Measurements from ENCODE around the gene ATP11A.

Gene ATP11A

GRCh38 chr13:112689303-112690245 lies at the start of gene ATP11A:
Gene ATP11A (plus strand): TSS chr13:112690038. CDS start chr13:112690417, 379 bp downstream.
- DNase-seq (ENCODE audit: low spot score), result peak; percentile 92

DNA sequence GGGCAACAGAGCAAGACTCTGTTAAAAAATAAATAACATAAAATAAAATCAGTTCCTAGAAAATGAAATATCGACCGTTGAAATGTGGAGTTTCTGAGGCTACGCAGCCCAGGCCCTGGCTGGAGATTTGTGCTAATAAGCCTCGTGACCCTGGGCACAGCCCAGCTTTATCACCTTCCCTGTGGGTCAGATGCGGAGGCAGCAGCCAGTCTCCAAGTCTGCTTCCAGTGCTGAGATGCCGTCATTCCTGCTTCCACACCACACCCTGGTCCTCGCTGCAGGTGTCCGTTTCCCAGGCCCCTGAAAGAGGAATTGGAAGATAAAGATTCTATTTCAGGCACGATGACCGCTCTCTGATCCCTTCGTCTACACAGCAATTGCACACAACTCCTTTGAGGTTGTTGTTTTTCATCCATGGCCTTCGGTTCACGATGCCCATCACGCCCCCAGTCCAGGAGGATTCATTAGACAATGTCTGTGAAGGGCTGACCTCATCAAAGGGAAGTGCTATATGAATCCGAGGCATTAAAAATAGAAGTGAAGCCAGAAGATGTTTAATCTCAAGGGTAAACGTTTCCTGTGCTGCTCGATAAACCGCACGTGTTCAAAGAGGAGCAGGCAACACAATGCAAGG lies 48.3 kb upstream of the ATP11A start:
- no peak for DNase-seq (ENCODE audit: low spot score)

GRCh38 chr13:112642090-112642460 lies 47.8 kb upstream of the ATP11A start:
- DNase-seq (ENCODE audit: low spot score), result no peak

DNA sequence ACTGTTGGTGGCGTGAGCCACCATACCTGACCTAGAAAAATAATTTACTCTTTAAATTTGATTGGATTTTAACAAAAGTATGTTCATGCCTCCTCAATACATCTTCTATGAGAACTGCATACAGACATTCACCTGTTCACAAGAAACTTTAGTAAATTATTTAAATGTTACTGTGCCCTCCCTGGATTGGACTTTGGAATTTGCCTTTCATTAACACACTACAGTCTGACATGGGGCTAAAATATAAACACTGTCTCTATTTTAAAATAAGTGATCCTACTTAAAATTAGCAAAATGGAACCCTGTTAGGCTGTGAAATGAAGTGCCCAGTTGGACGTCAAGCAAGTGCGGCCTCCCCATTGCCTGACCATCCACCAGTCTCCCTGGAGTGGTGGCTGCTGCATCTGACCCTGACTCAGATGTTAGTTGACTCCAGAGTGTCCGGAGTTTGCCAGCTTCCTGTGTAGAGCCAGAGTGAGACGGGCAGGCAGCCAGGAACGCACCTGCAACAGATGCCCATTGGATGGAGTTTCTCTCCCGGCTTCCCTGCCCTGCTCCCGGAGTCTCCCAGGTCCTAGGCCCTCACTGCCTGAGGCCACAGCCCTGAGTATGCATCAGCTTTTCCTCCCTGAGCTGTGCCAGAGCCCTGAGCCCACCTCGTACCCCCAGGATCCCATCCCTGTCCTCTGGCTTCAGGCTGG lies 45.9 kb upstream of the ATP11A start:
- DNase-seq (ENCODE audit: low spot score), result no peak

DNA sequence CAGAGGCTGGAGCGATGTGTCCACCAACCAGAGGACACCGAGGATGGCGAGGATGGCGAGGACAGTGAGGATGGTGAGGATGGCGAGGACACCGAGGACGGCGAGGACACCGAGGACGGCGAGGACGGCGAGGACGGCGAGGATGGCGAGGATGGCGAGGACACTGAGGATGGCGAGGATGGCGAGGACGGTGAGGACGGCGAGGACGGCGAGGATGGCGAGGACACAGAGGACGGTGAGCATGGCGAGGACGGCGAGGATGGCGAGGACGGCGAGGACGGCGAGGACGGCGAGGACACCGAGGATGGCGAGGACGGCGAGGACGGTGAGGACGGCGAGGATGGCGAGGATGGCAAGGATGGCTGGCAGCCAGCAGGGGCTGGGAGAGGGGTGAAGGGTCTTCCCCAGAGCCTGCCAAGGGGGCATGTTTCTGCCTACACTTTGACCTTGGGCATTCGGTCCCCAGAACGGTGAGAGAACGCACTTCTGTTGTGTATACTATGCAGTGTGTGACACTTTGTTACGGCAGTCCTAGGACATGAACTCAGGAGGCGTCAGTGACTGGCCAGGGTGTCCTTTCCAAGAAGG lies 44.4 kb upstream of the ATP11A start:
- no peak for DNase-seq (ENCODE audit: low spot score)

GRCh38 chr13:112647256-112647655 lies 42.6 kb upstream of the ATP11A start:
- DNase-seq (ENCODE audit: low spot score), result no peak

DNA sequence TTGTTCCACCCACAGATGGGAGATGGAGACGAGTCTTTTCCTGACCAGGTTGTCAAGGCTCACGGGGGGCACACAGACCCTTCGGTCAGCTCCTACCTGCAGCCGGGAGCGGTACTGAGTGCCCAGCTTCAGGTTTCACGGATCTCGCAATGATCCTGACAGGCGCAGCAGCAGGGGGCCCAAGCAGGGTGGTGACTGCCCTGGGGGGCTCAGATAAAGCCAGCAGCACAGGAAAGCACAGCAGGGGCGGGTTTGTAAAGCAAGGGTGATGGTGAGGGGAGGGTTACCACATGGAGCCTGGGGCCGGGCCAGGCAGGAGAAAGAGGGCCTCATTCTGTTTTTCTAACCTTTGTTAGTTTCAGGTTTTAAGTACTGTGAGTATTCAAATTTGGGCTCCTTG lies 41.7 kb upstream of the ATP11A start:
- DNase-seq (ENCODE audit: low spot score), result no peak

- no peak for DNase-seq (ENCODE audit: low spot score)
These were observed 40.7 kb upstream of the ATP11A start for GRCh38 chr13:112648966-112649690.

- no peak for DNase-seq (ENCODE audit: low spot score)
These were observed 38.5 kb upstream of the ATP11A start for GRCh38 chr13:112651311-112651710.

- no peak for DNase-seq (ENCODE audit: low spot score)
These were observed 37.9 kb upstream of the ATP11A start for GRCh38 chr13:112651750-112652511.

- DNase-seq (ENCODE audit: low spot score), result no peak
These were observed 37.2 kb upstream of the ATP11A start for GRCh38 chr13:112652512-112653070.

GRCh38 chr13:112653071-112653470 lies 36.8 kb upstream of the ATP11A start:
- DNase-seq (ENCODE audit: low spot score), result no peak

DNA sequence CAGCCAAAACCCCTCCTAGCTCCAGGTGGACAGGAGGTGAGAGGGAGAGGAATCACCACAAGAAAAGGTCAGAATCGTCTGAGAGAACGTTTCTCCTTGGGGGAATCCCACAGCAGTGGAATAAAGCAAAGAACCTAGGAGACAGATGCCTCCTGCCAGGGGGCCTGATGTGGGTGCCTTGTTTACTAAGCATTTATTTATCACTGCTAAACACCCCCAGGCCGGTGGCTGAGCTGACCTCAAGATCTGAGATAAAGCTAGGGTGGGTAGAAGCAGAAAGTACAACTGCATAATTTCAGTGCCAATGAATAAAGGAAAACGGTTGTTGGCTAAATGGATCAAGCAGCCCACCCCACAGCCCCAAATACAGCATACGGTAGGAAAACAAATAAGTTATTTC lies 33.9 kb upstream of the ATP11A start:
- DNase-seq (ENCODE audit: low spot score), result no peak

DNA sequence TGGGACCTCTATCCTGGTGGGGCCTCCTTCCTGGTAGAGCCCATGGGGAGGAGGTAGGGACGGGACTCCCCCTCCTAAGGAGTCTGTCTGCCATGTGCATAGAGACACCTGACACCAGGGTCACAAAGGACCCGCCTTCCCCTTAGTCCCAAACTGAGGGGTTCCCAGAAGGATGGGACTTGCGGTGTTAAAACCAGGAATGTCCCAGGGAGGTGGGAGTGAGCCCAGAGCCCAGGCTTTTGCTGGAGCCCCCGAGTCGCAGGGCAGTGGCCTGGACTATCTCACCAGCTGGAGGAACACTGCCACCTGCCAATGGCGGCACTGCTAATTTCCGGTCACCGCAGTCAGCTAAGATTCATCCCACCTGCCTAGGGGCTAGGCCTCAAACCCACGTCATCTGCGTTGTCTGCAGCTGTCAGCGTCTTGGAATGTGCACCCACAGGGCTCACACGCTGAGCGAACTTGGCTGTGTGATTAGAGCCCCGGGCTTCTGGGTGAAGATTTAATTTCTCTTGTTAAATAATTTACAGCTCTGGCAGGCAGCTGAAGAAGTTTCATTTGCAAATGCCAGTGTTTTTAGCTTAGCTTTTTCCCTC lies 31.9 kb upstream of the ATP11A start:
- no peak for DNase-seq (ENCODE audit: low spot score)

- DNase-seq (ENCODE audit: low spot score), result no peak
These were observed 31.0 kb upstream of the ATP11A start for GRCh38 chr13:112658808-112659207.

- no peak for DNase-seq (ENCODE audit: low spot score)
These were observed 28.5 kb upstream of the ATP11A start for GRCh38 chr13:112661291-112661690.

DNA sequence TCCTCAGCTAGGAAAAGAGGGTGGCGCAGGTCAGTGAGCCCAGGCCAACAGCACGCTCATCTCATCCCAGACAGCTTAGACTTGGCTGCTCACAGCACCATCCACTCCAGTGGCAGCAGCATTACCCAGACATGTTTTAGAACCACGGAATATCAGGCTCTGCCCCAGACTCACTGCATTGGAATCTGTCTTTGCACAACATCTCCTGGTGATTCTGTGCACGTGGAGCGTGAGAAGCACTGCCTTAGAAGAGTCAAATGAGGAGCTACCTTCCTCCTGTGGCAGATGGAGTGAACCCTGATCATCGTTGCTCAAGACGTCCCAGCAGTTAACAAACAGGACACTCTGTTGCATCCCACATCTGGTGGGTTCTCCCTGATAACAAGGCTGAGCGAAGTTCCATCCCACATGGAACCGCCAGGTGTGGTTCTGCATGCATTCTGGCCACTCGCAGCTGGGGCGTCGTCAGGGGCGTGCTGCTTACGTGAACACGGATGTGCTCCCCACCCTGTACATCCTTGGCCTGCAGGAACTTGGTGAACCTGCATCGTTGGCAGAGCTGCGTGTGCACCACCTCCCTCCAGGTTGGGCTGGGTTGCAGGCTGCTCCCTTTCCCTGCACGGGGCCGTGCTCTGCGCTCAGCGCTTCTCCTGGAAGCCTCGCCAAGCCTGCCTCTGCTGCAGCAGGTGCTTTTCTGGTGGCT lies 25.2 kb upstream of the ATP11A start:
- no peak for DNase-seq (ENCODE audit: low spot score)

- DNase-seq (ENCODE audit: low spot score), result no peak
These were observed 20.9 kb upstream of the ATP11A start for GRCh38 chr13:112668924-112669323.

GRCh38 chr13:112669881-112670499 lies 19.8 kb upstream of the ATP11A start:
- peak; percentile 32 for DNase-seq (ENCODE audit: low spot score)

Measured in Ammon's horn (tissue), 1 donor.